GM23338 (cell line): ENCODE data around the gene GALNT14.

Experiments used
- CTCF ChIP-seq, 2 experiments: fragments of 200-600 bp in 1 of 2; sonication (generic) in 1 of 2; conservative IDR thresholded peaks; 2 replicates each; pipeline versions ENCODE4 v1.5.1 to v1.6.1; 2016 to 2017; ENCODE audit warnings: antibody characterized with exemption in 2 of 2, low read depth in 2 of 2, mild to moderate bottlenecking in 2 of 2, moderate library complexity in 1 of 2
- ETS1 ChIP-seq: IDR thresholded peaks from 2 replicates; pipeline ENCODE4 v1.6.1; 2016; ENCODE audit warnings: antibody characterized with exemption
- EZH2 ChIP-seq: fragments of 200-600 bp; sonication (generic); IDR thresholded peaks from one replicate; pipeline ENCODE4 v1.8.0; 2017; ENCODE audit warnings: antibody characterized with exemption, mild to moderate bottlenecking, low read depth; ENCODE audit not compliant: unreplicated experiment
- EZH2phosphoT487 ChIP-seq: fragments of 200-600 bp; sonication (generic); IDR thresholded peaks from one replicate; pipeline ENCODE4 v1.8.1; 2018; ENCODE audit warnings: antibody characterized with exemption; ENCODE audit not compliant: unreplicated experiment
- JUNB ChIP-seq: IDR thresholded peaks from one replicate; pipeline ENCODE4 v1.6.1; 2016; ENCODE audit warnings: antibody characterized with exemption; ENCODE audit not compliant: unreplicated experiment
- NANOG ChIP-seq: IDR thresholded peaks from 2 replicates; pipeline ENCODE4 v1.6.1; 2016; ENCODE audit warnings: antibody characterized with exemption, borderline replicate concordance
- POLR2AphosphoS5 ChIP-seq: IDR thresholded peaks from 2 replicates; pipeline ENCODE4 v1.6.1; 2016; ENCODE audit warnings: antibody characterized with exemption, low read depth
- REST ChIP-seq: IDR thresholded peaks from one replicate; pipeline ENCODE4 v1.6.1; 2018; ENCODE audit warnings: antibody characterized with exemption; ENCODE audit not compliant: unreplicated experiment
- STAT1 ChIP-seq: IDR thresholded peaks from one replicate; pipeline ENCODE4 v1.6.1; 2016; ENCODE audit warnings: antibody characterized with exemption; ENCODE audit not compliant: unreplicated experiment
- ZNF331 ChIP-seq: fragments of 250-450 bp; sonication (Bioruptor Pico); IDR thresholded peaks from 2 replicates; pipeline ENCODE4 v1.5.0; 2020; ENCODE audit warnings: low read depth, mild to moderate bottlenecking, moderate library complexity

- no peak for TF ChIP-seq ZNF331
- no peak for TF ChIP-seq POLR2AphosphoS5
- TF ChIP-seq CTCF (conservative IDR thresholded peaks at IDR 0.05; ENCODE audit: low read depth in 2 of 2): no peak
- TF ChIP-seq EZH2: no peak
- TF ChIP-seq EZH2phosphoT487: no peak
- no peak for TF ChIP-seq JUNB
- TF ChIP-seq ETS1: no peak
- no peak for TF ChIP-seq STAT1
- TF ChIP-seq NANOG: no peak
- no peak for TF ChIP-seq REST
These were observed 62.8 kb downstream of the GALNT14 start for GRCh38 chr2:31075431-31075830.
